ENCODE measurements around the gene HECA.
"Not testable (repeated sequence)": the region's sequence is repeated elsewhere in the genome, so short reads cannot be mapped to it uniquely, and the experiment has no call there.

Gene HECA

DNA sequence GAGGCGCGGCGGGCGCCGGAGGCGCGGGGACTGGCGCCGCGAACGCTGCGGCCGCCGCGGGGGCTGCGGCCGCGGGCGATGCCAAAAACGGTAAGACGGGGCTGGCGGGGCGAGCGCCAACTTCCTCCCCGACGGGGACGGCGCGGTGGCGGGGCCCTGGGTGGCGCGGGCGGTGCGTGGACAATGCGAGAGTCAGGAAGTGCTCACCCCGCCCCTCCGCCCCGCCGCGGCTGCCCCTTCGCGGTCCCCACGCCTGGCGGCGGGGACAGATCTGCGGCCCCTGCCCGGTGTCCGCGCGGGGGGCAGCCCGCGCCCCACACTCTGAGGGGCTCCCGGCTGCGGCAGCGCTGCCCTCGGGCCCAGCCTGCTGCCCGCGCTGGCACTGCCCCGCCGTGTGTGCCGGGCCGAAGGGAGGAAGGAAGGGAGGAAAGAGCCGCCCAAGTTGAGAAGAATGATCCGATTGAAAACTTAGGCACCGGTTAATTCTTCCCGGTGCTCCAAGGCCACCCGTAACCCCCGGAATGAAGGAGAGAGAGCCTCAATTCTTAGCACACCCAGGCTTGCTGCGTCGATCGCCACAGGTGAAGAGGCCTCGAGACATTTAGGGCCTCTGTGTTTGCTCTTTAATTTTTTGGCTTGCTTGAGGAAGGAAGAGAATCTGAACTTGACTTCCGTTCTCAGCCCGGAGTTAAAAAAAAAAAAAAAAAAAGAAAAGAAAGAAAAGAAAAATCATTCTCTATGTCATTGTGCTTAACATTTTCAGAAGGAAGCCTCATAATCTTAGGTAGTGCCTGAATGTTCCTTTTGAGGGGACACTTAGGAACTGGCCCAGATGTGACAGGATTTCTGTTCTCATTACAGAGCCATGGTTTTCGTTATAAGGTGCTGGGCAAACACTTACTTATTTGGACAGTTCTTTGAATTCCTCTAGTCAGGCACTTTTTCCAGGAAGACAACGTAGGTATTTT, 982 bp downstream of the HECA start:
- peak; percentile 25 for DNase-seq

DNA sequence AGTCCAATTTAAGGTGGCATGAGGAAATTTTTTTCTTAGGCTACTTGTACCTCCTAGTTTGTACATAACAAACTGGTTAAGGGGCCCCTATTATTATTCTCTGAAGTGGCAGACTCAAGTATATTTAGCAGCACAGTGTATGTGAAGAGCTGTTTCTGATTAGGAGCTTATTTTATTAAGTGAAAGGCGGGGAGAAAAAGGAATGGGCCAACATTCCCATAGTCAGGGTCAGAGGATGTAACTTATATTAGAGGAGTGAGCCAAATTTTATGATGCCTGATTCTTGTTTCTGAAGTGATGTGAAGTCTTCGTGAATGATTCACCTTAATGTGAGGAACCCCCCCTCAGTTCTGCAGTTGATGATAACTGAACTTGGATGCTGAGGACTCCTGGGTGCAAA, 2.8 kb downstream of the HECA start:
- no peak for DNase-seq

DNA sequence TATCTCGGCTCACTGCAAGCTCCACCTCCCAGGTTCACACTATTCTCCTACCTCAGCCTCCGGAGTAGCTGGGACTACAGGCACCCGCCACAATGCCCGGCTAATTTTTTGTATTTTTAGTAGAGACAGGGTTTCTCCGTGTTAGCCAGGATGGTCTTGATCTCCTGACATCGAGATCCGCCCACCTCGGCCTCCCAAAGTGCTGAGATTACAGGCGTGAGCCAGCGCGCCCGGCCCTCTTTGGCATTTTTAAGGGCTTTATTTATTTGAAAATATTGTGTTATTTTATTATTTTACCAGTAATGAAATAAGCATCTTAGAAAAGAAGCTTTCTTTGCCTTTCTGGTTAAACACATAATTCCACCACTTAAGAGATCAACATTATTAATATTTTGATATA, 6.0 kb downstream of the HECA start:
- DNase-seq, result not testable (repeated sequence)

DNA sequence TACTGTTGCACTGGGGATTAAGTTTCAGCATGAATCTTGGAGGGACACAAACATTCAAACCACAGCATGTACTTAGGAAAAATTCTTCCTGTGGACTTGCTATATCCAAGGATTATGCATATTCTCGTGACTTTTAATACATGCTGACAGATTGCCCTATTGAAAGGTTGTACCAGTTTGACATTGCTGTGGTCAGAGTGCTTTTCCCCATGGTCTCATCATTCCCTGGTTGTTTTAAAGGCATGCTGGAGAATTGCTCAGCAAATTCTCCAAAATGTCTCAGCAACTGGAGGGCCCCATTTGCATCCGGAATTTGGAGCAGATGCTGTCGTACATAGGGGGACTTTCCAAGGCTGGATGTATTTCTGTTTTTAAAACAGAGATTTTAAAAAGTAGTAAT, 7.4 kb downstream of the HECA start:
- DNase-seq, result no peak

DNA sequence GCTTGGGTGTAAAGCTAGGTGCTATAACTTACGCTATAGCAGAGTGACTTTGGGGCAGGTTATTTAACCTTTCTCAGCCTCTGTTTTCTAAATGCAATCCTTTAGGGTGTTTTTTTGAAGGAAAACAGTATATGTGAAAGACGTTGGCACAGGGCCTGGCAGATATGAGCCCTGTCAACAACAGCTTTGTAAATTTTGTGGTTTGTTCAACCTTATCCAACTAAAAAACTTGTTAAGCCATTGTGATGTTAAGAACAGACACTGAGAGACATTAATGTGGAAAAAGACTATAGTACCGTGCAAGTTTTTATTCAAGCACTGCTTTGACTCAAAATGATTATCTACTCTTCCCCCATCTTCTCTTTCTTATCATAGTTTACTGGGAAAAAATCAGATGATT, 8.2 kb downstream of the HECA start:
- no peak for DNase-seq

DNA sequence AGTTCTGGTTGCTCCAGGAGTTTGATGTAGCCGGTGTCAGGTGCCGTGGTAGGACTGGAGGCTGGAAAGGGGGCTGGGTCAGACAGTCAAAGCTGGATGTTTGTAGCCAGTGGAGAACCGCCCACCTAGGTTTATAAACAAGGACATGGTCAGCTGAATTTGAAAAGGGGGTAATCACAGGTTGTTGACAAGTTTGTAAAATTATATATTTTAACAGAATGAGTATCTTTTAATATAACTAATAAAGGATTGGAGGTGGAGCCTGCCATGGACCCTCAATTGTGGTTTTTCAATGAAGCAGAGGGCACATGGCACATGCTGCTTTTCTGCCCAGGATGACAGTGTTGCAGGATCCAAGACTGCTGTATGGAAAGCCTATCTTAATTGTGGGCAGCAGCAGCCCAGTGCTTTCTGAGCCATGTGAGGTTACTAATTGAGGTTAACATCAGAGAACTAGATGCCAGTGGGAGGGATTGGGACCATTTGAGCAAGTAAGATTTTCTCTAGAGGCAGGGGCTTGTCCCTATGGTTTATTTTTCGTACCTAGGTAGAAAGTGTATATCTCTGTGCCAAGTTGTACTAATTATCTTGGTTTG, 9.7 kb downstream of the HECA start:
- DNase-seq, result no peak

DNA sequence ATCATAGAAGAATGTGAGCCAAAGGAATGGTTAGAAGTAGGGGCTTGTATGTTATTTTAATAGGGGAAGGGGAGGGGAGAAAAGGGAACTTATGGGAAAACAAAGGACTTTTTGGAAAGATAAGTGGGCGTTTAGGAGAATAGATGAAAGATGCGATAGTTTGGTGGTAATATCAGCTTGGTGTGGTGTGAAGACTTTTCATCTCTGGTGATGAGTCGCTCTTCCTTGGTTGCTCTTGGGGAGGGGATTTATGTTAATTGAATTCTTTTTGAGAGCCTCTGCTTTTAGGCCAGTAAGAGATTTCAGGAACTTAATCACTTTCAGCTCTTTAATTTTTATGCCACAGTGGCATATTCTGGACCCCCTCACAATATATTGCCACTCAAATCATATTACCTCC, 10.8 kb downstream of the HECA start:
- no peak for DNase-seq

DNA sequence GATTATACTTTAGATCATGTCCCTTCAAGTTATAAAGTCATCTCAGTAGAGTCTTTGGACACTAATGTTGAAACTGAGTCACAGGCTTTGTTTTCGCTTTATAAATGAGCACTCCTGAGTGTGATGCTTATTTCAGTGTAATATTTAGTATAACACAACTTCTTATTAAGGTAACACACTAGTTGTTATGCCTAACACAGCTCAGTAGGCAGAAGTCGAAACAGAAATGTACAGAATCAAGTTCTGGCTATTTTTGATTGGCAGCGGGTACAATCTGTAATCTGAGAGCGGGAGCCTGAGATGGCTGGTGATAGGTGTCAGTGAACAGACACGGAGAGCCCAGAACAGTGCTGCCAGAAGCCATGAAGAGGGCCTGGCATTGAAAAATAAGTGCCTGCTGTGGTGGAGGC, 11.4 kb downstream of the HECA start:
- no peak for DNase-seq

DNA sequence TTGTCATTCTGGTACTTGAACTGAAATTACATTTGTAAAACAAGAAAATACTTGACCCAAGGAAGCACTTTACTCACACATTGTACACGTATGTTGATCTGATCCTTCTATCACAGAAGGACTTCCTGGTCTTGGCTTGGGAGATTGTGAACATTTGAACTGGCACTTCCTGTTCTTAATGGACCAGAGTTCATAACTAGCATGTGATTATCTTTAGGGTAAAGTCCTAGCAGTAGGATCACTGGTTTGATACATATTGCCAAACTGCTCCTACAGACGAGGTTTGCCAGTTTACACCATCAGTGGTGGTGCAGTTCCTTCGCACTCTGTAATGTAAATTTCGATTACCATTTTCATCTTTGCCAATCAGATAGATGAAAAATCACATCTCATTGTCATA, 12.7 kb downstream of the HECA start:
- DNase-seq, result no peak

DNA sequence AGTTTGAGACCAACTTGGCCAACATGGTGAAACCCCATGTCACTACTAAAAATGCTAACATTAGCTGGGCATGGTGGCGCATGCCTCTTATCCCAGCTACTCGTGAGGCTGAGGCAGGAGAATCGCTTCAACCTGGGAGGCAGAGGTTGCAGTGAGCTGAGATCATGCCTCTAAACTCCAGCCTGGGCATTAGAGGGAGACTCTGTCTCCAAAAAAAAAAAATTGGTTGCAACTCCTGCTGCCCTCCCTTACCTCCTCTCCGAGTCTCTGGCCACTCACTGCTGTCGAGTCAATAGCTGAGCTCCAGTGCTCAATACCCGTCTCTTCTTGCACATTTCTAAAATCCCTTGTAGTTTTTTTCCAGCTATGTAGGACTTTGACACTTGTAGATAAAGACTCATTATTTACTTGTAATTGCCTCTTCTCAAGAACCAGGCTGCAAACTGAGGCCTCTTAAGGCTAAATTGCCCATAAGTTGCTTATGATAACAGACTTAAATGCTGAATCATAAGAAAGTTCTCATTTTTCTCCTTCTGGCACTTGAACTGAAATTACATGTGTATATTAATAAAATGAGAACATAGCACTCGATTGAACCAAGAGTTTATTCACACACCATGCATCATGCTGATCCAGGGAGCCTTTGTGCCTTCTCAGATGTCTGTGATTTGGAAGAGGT, 13.8 kb downstream of the HECA start:
- no peak for DNase-seq

DNA sequence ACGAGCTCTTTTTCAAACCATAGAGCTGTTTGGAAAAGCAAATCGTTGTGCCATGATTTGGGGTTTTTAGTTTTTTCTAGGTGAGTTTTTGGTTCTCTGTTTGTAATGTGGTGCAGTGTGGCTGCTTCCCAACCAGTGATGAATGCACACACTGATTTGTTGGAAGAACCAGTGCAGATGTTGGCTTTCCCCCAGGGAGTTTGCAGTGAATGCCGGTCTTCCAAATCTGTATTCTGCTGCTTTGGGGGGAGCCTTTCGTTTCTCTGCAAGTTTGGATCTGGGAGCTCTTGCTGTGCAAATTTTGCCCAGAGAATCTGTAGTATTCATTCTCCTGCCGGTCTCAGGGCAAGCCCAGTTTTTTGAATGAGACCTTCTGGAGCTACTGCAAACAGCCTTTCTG, 14.5 kb downstream of the HECA start:
- no peak for DNase-seq

DNA sequence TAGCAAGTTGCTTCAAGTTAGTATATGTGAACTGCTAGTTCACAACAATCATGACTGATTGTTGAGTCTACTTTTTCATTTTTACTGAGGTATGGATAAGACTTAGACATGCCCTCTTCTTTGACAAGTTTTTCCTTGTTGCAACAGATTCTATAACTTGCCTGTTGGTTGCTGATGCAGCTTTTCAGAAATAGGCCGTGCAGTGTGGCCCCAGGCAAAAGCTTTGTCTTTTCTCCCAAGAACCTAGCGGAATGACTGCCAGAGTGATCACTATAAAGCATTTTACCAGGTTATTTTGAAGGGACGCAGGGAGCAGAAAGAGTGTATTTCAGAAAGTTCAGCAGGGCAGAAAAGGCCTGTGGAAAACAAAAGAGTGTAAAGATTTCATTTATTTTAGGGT, 16.0 kb downstream of the HECA start:
- no peak for DNase-seq

DNA sequence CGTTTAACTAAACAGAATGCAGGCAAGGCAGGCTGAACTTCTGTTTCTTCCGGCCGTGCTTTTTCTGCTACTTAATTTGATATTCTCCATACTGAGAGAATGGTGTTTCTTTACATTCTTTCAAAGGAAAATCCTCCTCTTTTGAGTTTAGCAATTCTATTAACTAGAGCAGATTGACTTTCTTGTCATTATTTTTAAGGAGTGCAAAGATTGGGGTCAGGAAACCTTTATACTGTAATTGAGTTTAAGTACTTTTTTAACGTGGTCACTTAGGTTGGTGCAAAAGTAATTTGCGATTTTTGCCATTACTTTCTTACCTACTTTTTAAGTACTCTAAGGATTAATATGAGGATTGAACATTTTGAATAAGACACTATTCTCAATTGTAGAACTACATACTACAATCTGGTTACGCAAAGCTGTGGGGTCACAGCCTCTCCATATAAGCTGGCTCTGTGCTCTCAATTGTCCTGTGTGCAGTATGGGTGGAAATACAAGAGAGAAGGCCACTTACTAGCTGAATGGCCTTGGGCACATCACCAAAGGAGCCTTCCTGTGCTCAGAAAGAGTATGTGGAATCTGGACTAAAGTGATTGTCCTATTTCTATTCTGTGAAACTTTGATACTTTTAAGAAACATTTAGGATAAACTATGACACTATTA, 16.7 kb downstream of the HECA start:
- DNase-seq, result no peak

DNA sequence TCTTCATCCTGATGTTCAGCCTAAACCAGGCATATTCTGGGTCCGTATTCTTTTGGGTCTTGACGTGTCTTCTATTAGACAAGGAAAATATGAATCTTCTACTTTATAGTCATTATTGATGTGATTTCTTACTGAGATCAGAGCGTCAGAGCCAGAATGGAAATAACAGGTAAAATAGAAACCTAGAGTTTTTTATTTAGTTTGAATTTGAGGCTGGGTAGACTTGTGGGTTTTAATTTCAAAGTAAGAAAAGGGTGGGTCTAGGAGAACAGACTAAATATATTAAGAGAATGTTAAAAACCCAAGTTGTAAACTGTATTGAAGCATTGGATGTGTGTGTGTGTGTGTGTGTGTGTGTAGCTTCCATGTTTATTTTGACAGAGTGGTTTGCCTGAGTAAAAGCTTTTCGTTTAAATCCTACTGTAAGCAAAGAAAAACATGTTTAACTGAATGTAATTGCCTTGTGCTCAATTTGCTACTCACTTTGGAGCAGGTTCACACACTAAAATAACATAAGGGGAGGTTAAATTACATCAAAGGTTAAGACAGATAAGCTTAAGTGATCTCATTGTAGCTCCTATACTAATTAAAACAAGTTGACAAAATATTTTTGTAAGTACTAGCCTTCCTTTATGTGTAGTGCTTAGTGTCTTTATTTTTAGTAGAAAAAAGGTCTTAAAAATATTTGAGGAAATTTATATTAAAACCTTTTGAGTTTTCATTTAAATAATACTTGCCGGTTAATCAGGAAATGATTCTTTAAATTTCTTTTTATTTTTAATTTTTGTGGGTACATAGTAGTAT, 17.4 kb downstream of the HECA start:
- no peak for DNase-seq

DNA sequence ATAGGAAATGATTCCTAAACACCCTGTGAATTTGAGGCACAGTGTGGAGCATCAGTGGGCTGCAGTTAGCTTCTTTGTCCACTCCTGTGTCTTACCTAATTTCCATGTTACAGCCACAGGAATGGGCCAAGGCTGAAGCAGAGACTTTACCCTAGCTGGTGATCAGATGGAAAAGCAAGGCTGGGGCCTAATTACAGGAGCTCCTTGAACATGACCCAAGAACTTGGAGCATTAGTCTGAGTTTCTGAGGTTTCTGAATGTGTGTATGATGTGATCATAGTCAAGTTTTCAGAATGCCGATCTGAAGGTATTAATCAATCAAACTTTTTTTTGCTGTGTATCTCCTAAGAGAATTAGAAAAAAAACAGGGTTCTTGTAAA, 18.0 kb downstream of the HECA start:
- no peak for DNase-seq

DNA sequence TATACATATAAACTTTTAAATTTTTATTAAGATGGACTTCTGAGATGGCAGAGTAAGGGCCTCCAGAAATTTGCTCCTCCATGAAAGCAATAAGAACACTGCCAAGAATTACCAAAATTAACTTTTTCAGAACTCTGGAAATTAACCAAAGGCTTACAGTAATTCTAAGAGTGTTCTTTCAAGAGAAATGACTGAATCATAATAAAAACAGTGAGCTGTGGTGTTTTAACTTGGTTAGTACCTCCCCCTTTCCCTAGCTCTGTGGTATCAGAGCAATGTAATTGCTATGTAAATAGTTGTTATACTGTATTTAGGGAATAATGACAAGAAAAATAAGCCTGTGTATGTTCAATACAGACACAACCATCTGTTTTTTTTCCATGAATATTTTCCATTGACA, 19.0 kb downstream of the HECA start:
- no peak for DNase-seq

DNA sequence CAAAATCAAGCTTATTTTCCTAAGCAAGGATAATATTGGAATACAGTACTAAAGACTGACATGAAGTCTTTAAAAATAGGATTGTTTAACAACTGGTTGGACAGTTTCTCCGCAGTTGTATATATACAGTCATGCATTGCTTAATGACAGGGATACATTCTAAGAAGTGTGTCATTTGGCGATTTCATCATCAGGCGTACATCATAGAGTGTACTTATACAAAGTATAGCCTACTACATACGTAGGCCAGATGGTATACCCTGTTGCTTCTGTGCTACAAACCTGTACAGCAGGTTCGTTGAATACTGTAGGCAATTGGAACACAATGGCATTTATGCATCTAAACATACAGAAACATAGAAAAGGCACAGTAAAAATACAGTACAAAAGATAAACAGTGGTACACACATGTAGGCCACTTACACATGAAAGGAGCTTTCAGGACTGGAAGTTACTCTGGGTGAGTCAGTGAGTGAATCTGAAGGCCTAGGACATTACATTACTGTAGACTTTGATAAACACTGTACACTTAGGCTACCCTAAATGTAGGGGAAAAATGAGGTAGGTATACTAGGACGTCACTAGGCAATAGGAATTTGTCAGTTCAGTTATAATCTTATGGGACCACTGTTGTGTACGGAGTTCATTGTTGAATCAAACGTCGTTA, 20.1 kb downstream of the HECA start:
- no peak for DNase-seq

DNA sequence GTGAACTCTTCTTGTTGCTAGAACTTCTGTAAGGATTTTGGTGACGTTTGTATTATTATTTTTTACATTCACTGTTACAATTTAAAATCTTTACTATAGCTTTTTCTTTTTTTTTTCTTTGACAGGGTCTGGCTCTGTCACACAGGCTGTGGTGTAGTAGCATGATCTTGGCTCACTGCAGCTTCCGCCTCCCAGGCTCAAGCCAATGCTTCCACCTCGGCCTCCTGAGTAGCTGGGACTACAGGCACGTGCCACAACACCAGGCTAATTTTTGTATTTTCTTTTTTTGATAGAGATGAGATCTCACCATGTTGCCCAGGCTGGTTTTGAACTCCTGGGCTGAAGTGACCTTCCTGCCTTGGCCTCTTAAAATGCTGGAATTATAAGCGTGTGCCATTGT, 21.2 kb downstream of the HECA start:
- no peak for DNase-seq

DNA sequence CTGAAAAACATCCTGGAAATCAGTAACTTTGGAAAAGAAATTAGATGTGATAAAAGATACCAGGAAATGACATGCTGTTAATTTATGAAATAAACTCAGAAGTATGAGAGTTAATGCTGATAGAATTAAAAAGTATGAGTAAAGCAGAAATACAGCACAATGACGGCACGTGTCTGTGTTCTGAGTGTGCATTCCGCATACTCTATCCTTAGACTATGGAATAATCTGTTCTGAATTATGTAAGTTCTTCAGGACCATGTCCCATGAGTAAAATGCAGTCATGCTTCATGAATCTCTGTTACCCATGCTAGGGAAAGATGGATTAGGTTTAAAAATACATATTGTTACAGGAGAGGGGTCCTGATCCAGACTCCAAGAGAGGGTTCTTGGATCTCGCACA, 21.7 kb downstream of the HECA start:
- no peak for DNase-seq

DNA sequence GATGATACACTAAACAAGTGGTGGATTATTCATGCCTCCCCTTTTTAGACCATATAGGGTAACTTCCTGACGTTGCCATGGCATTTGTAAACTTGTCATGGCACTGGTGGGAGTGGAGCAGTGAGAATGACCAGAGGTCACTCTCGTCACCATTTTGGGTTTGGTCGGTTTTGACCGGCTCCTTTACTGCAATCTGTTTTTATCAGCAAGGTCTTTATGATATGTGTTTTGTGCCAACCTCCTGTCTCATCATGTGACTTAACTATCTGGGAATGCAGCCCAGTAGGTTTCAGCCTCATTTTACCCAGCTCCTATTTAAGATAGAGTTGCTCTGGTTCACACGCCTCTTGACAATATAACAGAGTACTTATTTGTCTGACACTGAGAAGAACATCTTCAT, 22.2 kb downstream of the HECA start:
- DNase-seq, result not testable (repeated sequence)

DNA sequence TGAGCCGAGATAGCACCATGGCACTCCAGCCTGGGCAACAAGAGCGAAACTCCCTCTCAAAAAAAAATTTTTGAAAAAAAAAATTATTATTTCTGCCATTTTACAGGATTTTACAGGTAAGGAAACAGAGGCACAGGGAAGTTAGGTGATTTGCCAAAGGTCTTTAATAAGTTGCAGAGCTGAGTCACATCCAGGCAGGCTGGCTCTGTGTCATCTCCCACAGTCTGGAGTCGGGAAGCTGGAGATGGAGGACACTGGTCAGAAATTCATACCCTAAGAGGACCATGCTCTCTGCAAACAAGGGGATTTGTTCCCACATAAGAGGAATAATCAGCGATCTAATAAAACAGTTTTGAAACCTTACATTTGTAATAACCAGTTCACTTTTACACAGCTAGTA, 24.1 kb downstream of the HECA start:
- no peak for DNase-seq

DNA sequence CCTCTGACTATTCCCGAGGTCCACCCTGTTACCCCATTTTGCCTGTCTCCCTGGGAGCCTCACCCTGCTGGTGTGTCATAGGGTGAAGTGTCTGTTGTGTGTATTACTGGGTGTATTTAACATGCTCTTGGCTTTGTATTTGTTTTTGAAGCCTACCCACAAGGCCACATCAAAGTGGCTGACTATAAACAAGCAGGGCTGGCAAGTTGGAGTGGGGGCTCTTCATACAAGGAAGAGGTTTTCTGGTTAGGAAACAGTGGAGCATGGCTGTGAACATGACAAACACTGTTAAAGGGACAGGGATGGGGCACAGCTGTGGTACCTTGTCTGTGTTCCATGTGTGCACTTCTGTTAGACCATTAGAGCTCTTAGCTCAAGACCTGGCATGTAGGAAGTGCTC, 26.3 kb downstream of the HECA start:
- DNase-seq, result no peak

Measured in GDM1 (cell line).